GM19455 (cell line): Measurements from ENCODE around the gene MXRA7.

ENCODE experiments used
- ATAC-seq: cut with Tn5 transposase; IDR thresholded peaks from one replicate; pipeline ENCODE4 v1.9.1; 2021; ENCODE audit not compliant: unreplicated experiment

The MXRA7 gene

DNA sequence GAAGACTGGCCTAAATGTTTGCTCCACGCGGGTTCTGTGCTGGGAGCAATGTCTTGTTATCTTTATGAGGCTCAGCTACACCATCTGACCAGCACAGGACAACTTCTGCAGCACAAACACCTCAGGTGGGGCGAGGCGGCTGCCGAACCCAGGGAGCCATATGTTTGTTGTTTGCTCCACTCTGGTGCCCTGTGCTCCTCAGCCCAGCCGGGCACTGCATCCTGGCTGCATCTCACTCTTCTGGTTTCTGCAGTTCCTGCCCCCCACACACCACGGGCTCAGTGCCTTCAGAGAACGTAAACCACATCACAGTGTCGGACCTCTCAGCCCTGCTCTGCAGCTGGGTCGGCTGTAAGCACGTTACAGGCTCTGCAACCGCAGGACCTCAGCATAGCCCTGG lies 32.4 kb downstream of the MXRA7 start:
- ATAC-seq: no peak

GRCh38 chr17:76677406-76677805 lies 33.4 kb downstream of the MXRA7 start:
- no peak for ATAC-seq

GRCh38 chr17:76676629-76677028 lies 34.1 kb downstream of the MXRA7 start:
- ATAC-seq: no peak

- no peak for ATAC-seq
Measured at GRCh38 chr17:76675648-76676047, 35.1 kb downstream of the MXRA7 start.

GRCh38 chr17:76674600-76674999 lies 36.2 kb downstream of the MXRA7 start:
- ATAC-seq: no peak

GRCh38 chr17:76673729-76674128 lies 37.0 kb downstream of the MXRA7 start:
- ATAC-seq: no peak

GRCh38 chr17:76672892-76673291 lies 37.9 kb downstream of the MXRA7 start:
- ATAC-seq: no peak

DNA sequence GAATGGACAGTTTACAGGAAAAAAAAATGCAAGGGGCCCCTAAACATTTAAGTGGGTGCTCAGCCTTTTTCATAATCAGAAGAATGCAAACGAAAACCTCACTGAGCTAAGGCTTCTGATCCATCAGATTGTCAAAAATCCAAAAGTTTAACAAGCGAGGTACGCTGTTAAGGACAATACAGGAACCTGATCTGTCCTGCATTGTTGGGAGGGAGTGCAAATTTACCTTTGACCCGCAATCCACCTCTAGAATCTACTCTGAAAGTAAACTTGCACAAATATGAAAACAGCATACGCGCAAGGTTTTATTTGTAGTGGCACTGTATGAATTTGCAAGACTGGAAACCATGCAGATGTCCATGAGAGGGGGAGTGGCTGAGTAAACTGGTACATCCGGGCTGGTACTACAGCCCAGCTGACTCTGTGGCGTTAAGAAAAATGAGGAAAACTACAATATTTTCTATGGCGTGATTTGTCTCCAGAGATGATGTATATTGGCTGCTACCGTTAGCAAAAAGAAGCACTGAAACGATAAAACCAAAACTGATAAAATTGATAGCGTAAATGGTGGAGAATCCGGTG lies 38.4 kb downstream of the MXRA7 start:
- no peak for ATAC-seq

DNA sequence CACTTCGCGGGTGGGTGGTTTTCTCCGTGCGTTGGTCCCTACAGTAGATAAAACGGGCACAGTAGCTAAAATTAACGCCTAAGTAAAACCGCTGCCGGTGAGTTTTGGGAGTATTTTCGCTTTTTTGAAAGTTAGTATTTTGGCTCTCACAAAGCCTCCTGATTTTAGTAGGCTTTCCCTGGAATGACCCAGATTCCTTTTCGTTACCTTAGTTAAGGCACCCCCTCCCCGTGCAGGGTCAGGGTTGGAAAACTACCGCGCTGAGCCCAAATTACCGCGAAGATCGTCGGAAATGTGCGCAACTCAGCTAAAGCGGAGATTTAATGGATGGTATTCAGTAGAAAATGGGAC lies 38.9 kb downstream of the MXRA7 start:
- ATAC-seq: peak; percentile 16

- peak; percentile 99 for ATAC-seq
Measured at GRCh38 chr17:76671123-76671911, 39.4 kb downstream of the MXRA7 start.

DNA sequence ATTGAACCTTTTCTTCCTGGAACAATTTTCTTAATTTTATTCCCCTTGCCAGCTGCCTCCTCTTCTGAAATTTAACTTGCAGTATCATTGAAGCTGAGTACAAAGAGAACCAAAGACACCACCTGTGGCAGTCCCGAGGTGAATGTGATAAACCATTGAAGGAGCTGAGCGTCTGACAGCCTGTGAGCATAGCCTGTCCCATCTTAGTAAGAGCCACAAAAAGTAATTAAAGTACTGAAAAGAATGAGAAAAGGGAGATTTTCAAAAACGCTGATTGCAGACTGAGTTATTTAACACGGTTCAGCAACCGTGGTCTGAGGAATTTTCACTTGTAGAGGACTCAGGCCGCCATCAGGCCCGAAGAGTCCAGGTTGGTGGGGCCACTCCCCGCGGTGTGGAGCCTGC lies 40.0 kb downstream of the MXRA7 start:
- ATAC-seq: no peak

- ATAC-seq: no peak
Measured at GRCh38 chr17:76670020-76670717, 40.6 kb downstream of the MXRA7 start.

GRCh38 chr17:76667786-76668453 lies 42.8 kb downstream of the MXRA7 start:
- ATAC-seq: no peak

DNA sequence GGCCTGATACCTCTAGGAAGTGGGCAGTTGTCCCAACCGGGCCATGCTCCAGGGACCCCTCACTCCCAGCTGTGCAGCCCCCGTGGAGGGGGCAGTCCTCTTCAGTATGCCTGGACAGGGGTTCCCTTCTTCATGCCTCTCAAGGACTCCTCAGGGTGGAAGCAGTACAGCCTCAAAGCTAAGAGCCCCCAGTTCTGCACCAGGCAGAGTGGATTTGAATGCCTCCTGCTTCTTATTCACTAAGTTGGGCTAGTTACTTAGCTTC lies 43.3 kb downstream of the MXRA7 start:
- ATAC-seq: no peak

DNA sequence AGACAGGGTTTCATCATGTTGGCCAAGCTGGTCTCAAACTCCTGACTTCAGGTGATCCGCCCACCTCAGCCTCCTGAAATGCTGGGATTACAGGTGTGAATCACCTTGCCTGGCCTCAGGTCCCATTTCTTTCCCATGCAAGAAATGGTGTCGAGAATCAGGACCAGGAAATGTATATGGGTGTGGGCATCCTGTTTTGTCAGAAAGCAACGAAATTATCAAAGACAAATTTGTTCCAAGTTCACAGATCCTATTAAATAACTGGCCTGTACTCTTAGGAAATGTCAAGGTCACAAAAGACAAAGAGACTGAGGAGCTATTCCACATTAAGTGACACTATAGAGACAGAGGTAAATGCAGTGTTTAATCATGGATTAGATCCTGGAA lies 50.1 kb downstream of the MXRA7 start:
- no peak for ATAC-seq

GRCh38 chr17:76659928-76660655 lies 50.7 kb downstream of the MXRA7 start:
- no peak for ATAC-seq

- no peak for ATAC-seq
Measured at GRCh38 chr17:76658242-76658662, 52.5 kb downstream of the MXRA7 start.

GRCh38 chr17:76657505-76658241 lies 53.1 kb downstream of the MXRA7 start:
- ATAC-seq: no peak

DNA sequence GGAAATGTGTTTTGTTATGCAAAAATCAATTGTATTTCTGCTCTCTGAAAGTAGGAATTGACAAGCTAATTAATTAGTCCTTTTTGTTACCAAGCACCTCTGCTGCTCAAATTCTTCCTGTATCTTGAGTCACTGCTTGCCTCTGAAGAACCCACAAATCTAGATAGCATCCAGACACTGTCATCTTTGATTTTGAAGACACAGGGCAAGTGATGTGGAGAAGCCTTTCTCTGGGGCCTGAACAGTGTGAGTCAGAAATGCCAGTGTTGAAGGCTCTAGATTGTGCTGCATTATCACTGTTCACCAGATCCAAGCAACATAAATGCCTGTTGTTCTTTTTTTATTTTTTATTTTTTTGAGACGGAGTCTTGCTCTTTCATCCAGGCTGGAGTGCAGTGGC lies 56.4 kb downstream of the MXRA7 start:
- no peak for ATAC-seq

DNA sequence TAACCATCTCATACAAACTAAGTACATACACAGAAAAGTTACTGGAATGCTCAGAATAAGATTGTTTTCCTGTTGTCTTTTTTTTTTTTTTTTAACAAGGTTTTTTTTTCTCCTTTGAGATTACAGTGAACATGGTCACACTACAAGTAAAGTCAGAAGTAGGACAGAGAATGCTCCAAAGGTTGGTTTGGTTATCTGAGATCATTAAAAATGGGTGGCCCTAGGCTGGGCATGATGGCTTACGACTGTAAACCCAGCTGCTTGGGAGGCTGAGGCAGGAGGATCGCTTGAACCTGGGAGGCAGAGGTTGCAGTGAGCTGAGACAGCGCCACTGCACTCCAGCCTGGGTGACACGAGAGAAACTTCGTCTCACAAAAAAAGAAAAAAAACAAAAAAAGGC lies 60.3 kb downstream of the MXRA7 start:
- no peak for ATAC-seq

GRCh38 chr17:76646712-76647111 lies 64.1 kb downstream of the MXRA7 start:
- ATAC-seq: no peak
